ENCODE results near the gene AFG1L.

GRCh38 chr6:108521616-108522107 is 226.8 kb downstream of the AFG1L start:
- TF ChIP-seq CTCF (IDR thresholded peaks at IDR 0.05) (no peak), MEF2A (IDR thresholded peaks at IDR 0.05; ENCODE audit: borderline replicate concordance, low read depth) (no peak), POLR2AphosphoS5 (IDR thresholded peaks at IDR 0.05; ENCODE audit: low read depth, low read length) (no peak), SMC3 (IDR thresholded peaks at IDR 0.05; ENCODE audit: low read depth, low read length) (no peak)

Data from SK-N-SH (cell line).